Measurements from ENCODE around the gene LACTBL1.

The LACTBL1 gene

GRCh38 chr1:22915231-22915630 is 57.4 kb downstream of the LACTBL1 start:
- H3K27ac ChIP-seq: no peak overlapping the region
- no peak overlapping the region for H2AFZ ChIP-seq (ENCODE audit: low read depth)
- no peak overlapping the region for H3K4me2 ChIP-seq
- no peaks in the 10 kb centered on the region for H3K79me2 ChIP-seq (ENCODE audit: insufficient read depth, low read depth)
- no peaks in the 10 kb centered on the region for H3K36me3 ChIP-seq (ENCODE audit: insufficient read depth)
- no peaks in the 10 kb centered on the region for H3K4me1 ChIP-seq (ENCODE audit: low read depth, poor library complexity, severe bottlenecking)
- H3K27me3 ChIP-seq (ENCODE audit: insufficient read depth, low read depth): peaks cover 83% of the 10 kb centered on the region
- TF ChIP-seq CTCF (conservative IDR thresholded peaks at IDR 0.05; ENCODE audit: low read depth, low read length): no peak
- no peak overlapping the region for H3K4me3 ChIP-seq (IDR thresholded peaks at IDR 0.05; ENCODE audit: insufficient read depth, low read depth, low read length)
- H4K20me1 ChIP-seq (ENCODE audit: insufficient read depth): no peaks in the 10 kb centered on the region
- H3K9ac ChIP-seq: no peak overlapping the region

GRCh38 chr1:22914633-22915217 is 57.9 kb downstream of the LACTBL1 start:
- Histone ChIP-seq H3K36me3 (ENCODE audit: insufficient read depth) (no peaks in the 10 kb centered on the region), H3K9ac (no peak overlapping the region), H3K79me2 (ENCODE audit: insufficient read depth, low read depth) (no peaks in the 10 kb centered on the region), H3K4me1 (ENCODE audit: low read depth, poor library complexity, severe bottlenecking) (no peaks in the 10 kb centered on the region), H2AFZ (ENCODE audit: low read depth) (no peak overlapping the region), H3K4me3 (IDR thresholded peaks at IDR 0.05; ENCODE audit: insufficient read depth, low read depth, low read length) (no peak overlapping the region), H3K4me2 (no peak overlapping the region), H3K27ac (no peak overlapping the region), H4K20me1 (ENCODE audit: insufficient read depth) (no peaks in the 10 kb centered on the region), H3K27me3 (ENCODE audit: insufficient read depth, low read depth) (peaks cover 81% of the 10 kb centered on the region)
- TF ChIP-seq CTCF (conservative IDR thresholded peaks at IDR 0.05; ENCODE audit: low read depth, low read length): no peak

GRCh38 chr1:22914156-22914555 is 58.5 kb downstream of the LACTBL1 start:
- no peaks in the 10 kb centered on the region for H3K36me3 ChIP-seq (ENCODE audit: insufficient read depth)
- H3K9ac ChIP-seq: no peak overlapping the region
- TF ChIP-seq CTCF (conservative IDR thresholded peaks at IDR 0.05; ENCODE audit: low read depth, low read length): no peak
- no peak overlapping the region for H3K4me3 ChIP-seq (IDR thresholded peaks at IDR 0.05; ENCODE audit: insufficient read depth, low read depth, low read length)
- H3K4me2 ChIP-seq: no peak overlapping the region
- H3K4me1 ChIP-seq (ENCODE audit: low read depth, poor library complexity, severe bottlenecking): no peaks in the 10 kb centered on the region
- no peak overlapping the region for H2AFZ ChIP-seq (ENCODE audit: low read depth)
- H3K27me3 ChIP-seq (ENCODE audit: insufficient read depth, low read depth): peaks cover 80% of the 10 kb centered on the region
- no peak overlapping the region for H3K27ac ChIP-seq
- no peaks in the 10 kb centered on the region for H3K79me2 ChIP-seq (ENCODE audit: insufficient read depth, low read depth)
- H4K20me1 ChIP-seq (ENCODE audit: insufficient read depth): no peaks in the 10 kb centered on the region

- Histone ChIP-seq H3K27ac (no peak overlapping the region), H4K20me1 (ENCODE audit: insufficient read depth) (no peaks in the 10 kb centered on the region), H3K79me2 (ENCODE audit: insufficient read depth, low read depth) (no peaks in the 10 kb centered on the region), H3K4me1 (ENCODE audit: low read depth, poor library complexity, severe bottlenecking) (no peaks in the 10 kb centered on the region), H3K27me3 (ENCODE audit: insufficient read depth, low read depth) (peaks cover 77% of the 10 kb centered on the region), H3K4me3 (IDR thresholded peaks at IDR 0.05; ENCODE audit: insufficient read depth, low read depth, low read length) (no peak overlapping the region), H2AFZ (ENCODE audit: low read depth) (no peak overlapping the region), H3K9ac (no peak overlapping the region), H3K4me2 (no peak overlapping the region), H3K36me3 (ENCODE audit: insufficient read depth) (no peaks in the 10 kb centered on the region)
- no peak for TF ChIP-seq CTCF (conservative IDR thresholded peaks at IDR 0.05; ENCODE audit: low read depth, low read length)
These were observed 59.1 kb downstream of the LACTBL1 start for GRCh38 chr1:22913421-22914141.
